Keratinocyte (primary cell): ENCODE data around the gene TENM4. TPM values are rescaled to one million over a fixed set of nuclear protein-coding genes. Genes with fewer than 3 reads are reported as not detected.

Source experiments
- DNase-seq: peaks from one replicate; pipeline ENCODE4 v3.0.0-alpha.2; 2011; ENCODE audit warnings: low read depth, missing footprints, low spot score
- FAIRE-seq: peaks from 2 replicates; lab custom pipeline; 2011; peaks lifted over from hg19 to GRCh38; lab: Jason Lieb, UNC
- H2AFZ ChIP-seq: 2 replicates; pipeline ENCODE4 v1.6.0; 2012; ENCODE audit warnings: low read length, control low read depth, inconsistent platforms; ENCODE audit not compliant: control insufficient read depth
- H3K27ac ChIP-seq: 2 replicates; pipeline ENCODE4 v1.5.1; 2011; ENCODE audit warnings: low read length; ENCODE audit not compliant: control insufficient read depth, insufficient read depth
- H3K27me3 ChIP-seq: 3 replicates; pipeline ENCODE4 v1.6.0; 2011; ENCODE audit warnings: low read length; ENCODE audit not compliant: control insufficient read depth, insufficient read depth; ENCODE audit errors: extremely low read depth
- H3K36me3 ChIP-seq, 2 experiments: 2 replicates in 1 of 2; 3 replicates in 1 of 2; pipeline ENCODE4 v1.5.1; 2011; ENCODE audit warnings: low read length in 2 of 2, mild to moderate bottlenecking in 1 of 2; ENCODE audit not compliant: control insufficient read depth in 2 of 2, insufficient read depth in 2 of 2; ENCODE audit errors: extremely low read depth in 1 of 2
- H3K4me1 ChIP-seq: 3 replicates; pipeline ENCODE4 v1.5.1; 2011; ENCODE audit warnings: low read length; ENCODE audit not compliant: control insufficient read depth, insufficient read depth; ENCODE audit errors: extremely low read depth
- H3K4me2 ChIP-seq: 3 replicates; pipeline ENCODE4 v1.6.0; 2011; ENCODE audit warnings: low read depth, low read length; ENCODE audit not compliant: control insufficient read depth, insufficient read depth; ENCODE audit errors: extremely low read depth
- H3K4me3 ChIP-seq, 3 experiments: fragments of 200-600 bp in 1 of 3; sonication (generic) in 1 of 3; 2 replicates in 2 of 3; 3 replicates in 1 of 3; pipeline ENCODE4 v1.5.1; 2011 to 2016; ENCODE audit warnings: low read length in 3 of 3, mild to moderate bottlenecking in 3 of 3, control low read depth in 2 of 3, inconsistent platforms in 1 of 3, low read depth in 1 of 3, mixed read lengths in 1 of 3, mixed run types in 1 of 3, moderate library complexity in 1 of 3; ENCODE audit not compliant: control insufficient read depth in 2 of 3, insufficient read depth in 2 of 3; ENCODE audit errors: extremely low read depth in 1 of 3
- H3K79me2 ChIP-seq: 2 replicates; pipeline ENCODE4 v1.6.0; 2012; ENCODE audit warnings: low read length; ENCODE audit not compliant: control insufficient read depth, insufficient read depth
- H3K9ac ChIP-seq: 3 replicates; pipeline ENCODE4 v1.6.0; 2011; ENCODE audit warnings: low read length; ENCODE audit not compliant: control insufficient read depth, insufficient read depth; ENCODE audit errors: extremely low read depth
- H3K9me1 ChIP-seq: 3 replicates; pipeline ENCODE4 v1.6.0; 2011; ENCODE audit warnings: low read length; ENCODE audit not compliant: control insufficient read depth, insufficient read depth; ENCODE audit errors: extremely low read depth
- H3K9me3 ChIP-seq: 2 replicates; pipeline ENCODE4 v1.5.1; 2012; ENCODE audit warnings: low read depth, low read length; ENCODE audit not compliant: control insufficient read depth
- H4K20me1 ChIP-seq: 3 replicates; pipeline ENCODE4 v1.6.0; 2011; ENCODE audit warnings: low read length; ENCODE audit not compliant: control insufficient read depth, insufficient read depth; ENCODE audit errors: extremely low read depth
- CTCF ChIP-seq, 3 experiments: IDR thresholded peaks in 1 of 3; conservative IDR thresholded peaks in 1 of 3; optimal IDR thresholded peaks in 1 of 3; 2 replicates in 2 of 3; 3 replicates in 1 of 3; pipeline versions ENCODE3 to v1.5.1; 2011; ENCODE audit warnings: low read length in 3 of 3, mild to moderate bottlenecking in 3 of 3, moderate library complexity in 2 of 3, control low read depth in 1 of 3, inconsistent platforms in 1 of 3; ENCODE audit not compliant: insufficient read depth in 2 of 3; ENCODE audit errors: extremely low read depth in 1 of 3
- EZH2 ChIP-seq: IDR thresholded peaks from one replicate; pipeline ENCODE4 v1.6.1; 2012; ENCODE audit warnings: inconsistent platforms, mild to moderate bottlenecking, low read length, moderate library complexity
- dilution Hi-C: fragments of 300-500 bp; cut with MboI; formaldehyde crosslinking; loops from one replicate; pipeline ENCODE4 v1.7.0; 2020; ENCODE audit warnings: low sequenced_read_pairs; ENCODE audit not compliant: extremely low pct_ligation_motif_present
- polyA plus RNA-seq, 5 experiments: library from polyadenylated mRNA; depleted of rRNA in 3 of 5; stranded (reverse) in 3 of 5; stranded (forward) in 1 of 5; unstranded in 1 of 5; fragments of >200 nt; gene quantifications; 1 replicate in 1 of 5; 2 replicates in 3 of 5; 3 replicates in 1 of 5; pipeline versions ENCODE4 v1.2.1 to v1.2.3, GENCODE V29; 2011 to 2012; ENCODE audit warnings: missing spikeins in 2 of 5, low read depth in 1 of 5, low replicate concordance in 1 of 5

The TENM4 gene
- polyA plus RNA-seq, 1 donor (not counting 4 experiments of a cell fraction or from before 2014, with no cell fraction given): 3.5 TPM

GRCh38 chr11:79237703-79238102 lies 203.1 kb downstream of the TENM4 start:
- no peak overlapping the region for H3K4me2 ChIP-seq
- dilution Hi-C loops: no loop called here
- no peak for DNase-seq
- FAIRE-seq: no peak
- no peaks in the 10 kb centered on the region for H3K36me3 ChIP-seq
- no peak overlapping the region for H2AFZ ChIP-seq
- no peak for TF ChIP-seq EZH2
- TF ChIP-seq CTCF (optimal IDR thresholded peaks at IDR 0.05 in 1 of 3, IDR thresholded peaks at IDR 0.05 in 1 of 3, conservative IDR thresholded peaks at IDR 0.05 in 1 of 3; ENCODE audit: extremely low read depth in 1 of 3, insufficient read depth in 2 of 3, low read length in 3 of 3): no peak
- no peaks in the 10 kb centered on the region for H3K79me2 ChIP-seq
- peaks cover 22% of the 10 kb centered on the region for H3K4me1 ChIP-seq
- H3K9me1 ChIP-seq: no peaks in the 10 kb centered on the region
- no peak overlapping the region for H3K4me3 ChIP-seq
- H4K20me1 ChIP-seq: no peaks in the 10 kb centered on the region
- no peaks in the 10 kb centered on the region for H3K27me3 ChIP-seq
- no peak overlapping the region for H3K9ac ChIP-seq
- H3K27ac ChIP-seq: no peak overlapping the region
- no peaks in the 10 kb centered on the region for H3K9me3 ChIP-seq

GRCh38 chr11:79237091-79237490 lies 203.7 kb downstream of the TENM4 start:
- TF ChIP-seq CTCF (optimal IDR thresholded peaks at IDR 0.05 in 1 of 3, IDR thresholded peaks at IDR 0.05 in 1 of 3, conservative IDR thresholded peaks at IDR 0.05 in 1 of 3; ENCODE audit: extremely low read depth in 1 of 3, insufficient read depth in 2 of 3, low read length in 3 of 3) (no peak), EZH2 (no peak)
- peaks cover 28% of the 10 kb centered on the region for H3K4me1 ChIP-seq
- no peak for FAIRE-seq

More at GRCh38 chr11:79237091-79237490, 203.7 kb downstream of the TENM4 start:
- H3K27me3 ChIP-seq: no peaks in the 10 kb centered on the region
- H3K79me2 ChIP-seq: no peaks in the 10 kb centered on the region
- H3K9ac ChIP-seq: no peak overlapping the region
- no peak overlapping the region for H3K4me3 ChIP-seq
- H3K9me1 ChIP-seq: no peaks in the 10 kb centered on the region
- H3K4me2 ChIP-seq: no peak overlapping the region
- no peak overlapping the region for H2AFZ ChIP-seq
- DNase-seq: no peak
- H3K9me3 ChIP-seq: no peaks in the 10 kb centered on the region
- H3K36me3 ChIP-seq: no peaks in the 10 kb centered on the region
- H4K20me1 ChIP-seq: no peaks in the 10 kb centered on the region
- dilution Hi-C loops: no loop called here
- H3K27ac ChIP-seq: no peak overlapping the region
